ENCODE measurements around the gene CELA3A.
"Not testable (repeated sequence)": the region's sequence is repeated elsewhere in the genome, so short reads cannot be mapped to it uniquely, and the experiment has no call there.

CELA3A gene

GRCh38 chr1:22014575-22015206, 13.2 kb downstream of the CELA3A start:
- not testable (repeated sequence) for DNase-seq (ENCODE audit: low read depth in 2 of 3, low spot score in 1 of 3)

DNA sequence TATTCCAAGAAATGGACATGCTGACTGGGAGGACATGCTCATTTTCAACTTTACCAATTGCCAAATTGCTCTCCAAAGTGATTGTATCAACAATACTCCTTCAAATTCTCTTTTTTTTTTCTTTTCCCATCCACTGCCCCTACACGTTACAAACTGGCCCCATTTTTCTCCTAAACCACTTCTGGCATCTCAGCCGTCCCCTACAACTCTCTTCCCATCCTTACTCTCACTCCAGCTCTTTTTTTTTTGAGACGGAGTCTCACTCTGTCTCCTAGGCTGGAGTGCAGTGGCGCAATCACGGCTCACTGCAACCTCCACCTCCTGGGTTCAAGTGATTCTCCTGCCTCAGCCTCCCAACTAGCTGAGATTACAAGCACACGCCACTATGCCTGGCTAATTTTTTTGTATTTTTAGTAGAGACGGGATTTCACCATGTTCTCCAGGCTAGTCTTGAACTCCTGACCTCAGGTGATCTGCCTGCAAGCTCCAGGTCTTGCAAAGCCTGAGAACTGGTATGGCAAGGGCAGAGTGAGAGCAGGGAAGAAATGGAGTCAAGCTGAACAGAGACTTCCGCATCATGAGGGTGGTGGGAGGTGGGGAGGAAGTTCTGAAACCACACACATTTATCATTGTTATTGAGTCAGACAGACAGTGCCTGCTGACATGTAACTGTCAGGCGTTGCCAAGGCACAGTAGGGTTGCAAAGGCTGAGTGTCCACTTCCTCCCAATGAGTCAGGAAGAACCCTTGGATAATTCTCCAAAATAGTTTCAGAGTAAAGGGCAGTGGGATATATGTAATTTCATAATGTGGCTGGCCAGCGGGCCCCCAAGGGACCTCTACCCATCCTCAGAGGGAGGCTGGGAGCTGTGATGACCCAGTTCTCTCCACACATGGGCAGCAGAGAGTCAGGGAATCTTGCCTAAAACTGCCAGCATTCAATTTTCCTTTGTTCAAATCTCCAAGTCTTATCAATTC, 17.4 kb downstream of the CELA3A start:
- DNase-seq (ENCODE audit: low read depth in 2 of 3, low spot score in 1 of 3): peak; percentile 42 to 63 (median 55)

- no peak for DNase-seq (ENCODE audit: low read depth in 2 of 3, low spot score in 1 of 3)
Measured at GRCh38 chr1:22021061-22021460, 19.6 kb downstream of the CELA3A start.

DNA sequence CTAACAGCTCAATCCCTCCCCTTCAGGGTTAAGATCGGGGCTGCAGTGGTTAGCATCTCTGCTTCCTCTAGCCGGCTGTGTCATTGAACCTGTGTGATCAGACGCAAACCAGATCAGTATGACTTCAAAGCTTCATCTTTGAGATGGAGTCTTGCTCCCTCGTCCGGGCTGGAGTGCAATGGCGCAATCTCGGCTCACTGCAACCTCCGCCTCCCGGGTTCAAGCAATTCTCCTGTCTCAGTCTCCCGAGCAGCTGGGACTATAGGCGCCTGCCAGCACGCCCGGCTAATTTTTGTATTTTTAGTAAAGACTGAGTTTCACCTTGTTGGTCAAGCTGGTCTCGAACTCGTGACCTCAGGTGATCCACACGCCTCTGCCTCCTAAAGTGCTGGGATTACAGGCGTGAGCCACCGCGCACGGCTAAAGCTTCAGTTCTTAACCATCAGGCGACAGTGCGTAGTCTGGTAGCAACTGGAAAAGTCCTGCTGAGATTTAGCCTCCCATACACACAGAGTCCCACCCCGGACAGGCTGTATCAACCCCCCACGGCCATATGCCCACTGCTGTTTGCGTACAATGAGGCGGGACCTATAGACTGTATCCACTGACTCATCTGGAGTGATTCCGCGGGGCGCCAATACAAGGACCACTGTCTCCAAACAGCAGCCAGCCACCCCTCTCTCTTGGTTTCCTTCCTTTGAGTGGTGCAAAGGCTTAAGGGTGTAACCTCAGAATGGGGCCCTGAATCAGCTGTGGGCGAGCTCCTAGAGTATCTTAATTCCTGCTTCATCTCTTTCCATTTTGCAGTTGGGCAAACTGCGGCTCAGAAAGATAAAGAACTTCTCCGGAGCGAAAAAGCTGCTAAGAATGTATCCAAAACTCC, 23.3 kb downstream of the CELA3A start:
- DNase-seq (ENCODE audit: low read depth in 2 of 3, low spot score in 1 of 3): peak; percentile 57 to 66 (median 60)

- DNase-seq (ENCODE audit: low read depth in 2 of 3, low spot score in 1 of 3): peak; percentile 83 to 86 (median 85)
Measured at GRCh38 chr1:22025368-22026155, 24.1 kb downstream of the CELA3A start.

DNA sequence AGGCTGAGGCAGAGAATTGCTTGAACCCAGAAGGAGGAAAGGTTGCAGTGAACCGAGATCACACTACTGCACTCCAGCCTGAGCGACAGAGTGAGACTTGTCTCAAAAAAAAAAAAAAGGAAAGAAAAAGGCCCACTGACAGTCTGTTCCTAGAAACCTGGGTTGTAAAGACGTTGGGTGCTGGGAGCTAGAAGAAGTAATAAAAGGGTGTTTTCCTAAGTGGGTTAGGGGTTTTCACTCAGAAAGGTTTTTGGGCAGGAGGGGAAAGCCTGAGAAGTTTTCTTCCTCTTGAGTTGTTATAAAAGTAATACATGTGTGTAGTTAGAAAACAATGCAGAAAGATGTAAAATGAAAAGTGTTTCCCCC, 25.4 kb downstream of the CELA3A start:
- no peak for DNase-seq (ENCODE audit: low read depth in 2 of 3, low spot score in 1 of 3)

DNA sequence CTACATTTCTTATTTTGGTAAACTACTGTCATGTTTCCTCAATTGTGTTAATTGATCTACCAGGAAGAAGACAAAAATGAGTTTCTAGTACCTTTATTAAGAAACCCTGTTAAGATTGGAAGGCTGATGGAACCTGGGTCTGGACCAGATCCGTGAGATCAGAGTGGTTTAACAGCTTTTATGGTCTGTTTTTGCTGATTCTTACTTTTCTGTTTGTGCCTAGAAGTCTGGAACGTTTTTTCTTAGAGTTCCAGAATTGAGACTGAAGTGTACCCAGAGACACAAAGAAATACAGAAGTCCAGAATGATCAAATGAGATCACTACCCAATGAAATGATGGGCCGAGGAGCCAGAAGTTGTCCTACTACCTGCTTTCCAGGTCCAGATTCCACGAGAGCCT, 28.6 kb downstream of the CELA3A start:
- DNase-seq (ENCODE audit: low read depth in 2 of 3, low spot score in 1 of 3): no peak

DNA sequence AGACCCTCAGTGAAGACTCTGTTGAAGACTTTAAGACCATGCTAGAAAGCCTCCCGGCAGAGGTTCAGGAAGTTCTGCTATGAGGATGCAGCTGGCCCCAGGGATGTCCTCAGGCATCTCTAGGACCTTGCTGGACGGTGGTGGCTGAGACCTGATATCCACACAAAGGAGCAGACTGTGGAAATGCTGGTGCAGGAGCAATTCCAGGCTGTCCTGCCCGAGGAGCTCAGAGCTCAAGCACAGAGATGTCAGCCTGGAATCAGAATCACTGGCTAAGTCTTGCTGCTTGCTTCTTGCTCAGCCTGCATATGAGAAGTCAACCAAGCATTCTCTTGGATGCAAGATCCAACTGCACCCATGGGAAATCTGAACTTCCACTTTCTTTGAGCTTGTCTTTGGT, 29.0 kb downstream of the CELA3A start:
- no peak for DNase-seq (ENCODE audit: low read depth in 2 of 3, low spot score in 1 of 3)

DNA sequence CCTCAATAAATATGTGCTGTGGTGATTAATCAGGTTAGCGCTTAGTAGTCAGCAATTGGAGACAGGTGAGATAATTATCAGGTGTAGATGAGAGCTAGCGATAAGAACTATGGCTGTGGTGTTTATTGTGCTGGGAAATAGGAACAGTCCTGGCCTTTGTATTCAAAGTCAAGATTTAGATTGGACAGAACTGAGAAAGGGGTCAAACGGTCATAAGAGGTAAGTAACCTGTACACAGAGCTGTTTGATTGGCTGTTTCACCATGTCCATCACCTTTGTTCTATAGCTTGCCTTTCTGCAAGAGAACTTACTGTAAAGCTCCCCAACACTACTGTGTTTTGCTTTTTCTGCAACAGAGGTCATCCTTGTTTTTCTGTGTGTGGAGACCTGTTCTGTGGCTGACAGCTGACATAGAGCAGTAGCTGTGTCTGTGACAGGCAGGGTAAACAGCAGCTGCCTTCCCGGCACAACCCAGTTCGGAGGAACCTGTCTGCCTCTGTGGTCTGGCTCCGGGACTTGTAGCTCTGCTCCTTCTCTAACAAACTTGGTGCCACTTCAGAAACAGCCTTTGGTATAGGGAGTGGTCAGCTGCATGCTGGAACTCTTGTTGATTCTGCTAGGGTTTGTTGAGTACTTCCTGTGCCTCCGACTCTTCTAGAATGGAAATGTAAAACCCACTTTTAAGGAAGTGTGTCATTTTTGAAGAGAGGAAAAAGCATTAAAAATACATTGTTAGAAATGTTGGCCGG, 29.9 kb downstream of the CELA3A start:
- DNase-seq (ENCODE audit: low read depth in 2 of 3, low spot score in 1 of 3): no peak

GRCh38 chr1:22034834-22035233, 33.4 kb downstream of the CELA3A start:
- not testable (repeated sequence) for DNase-seq (ENCODE audit: low read depth in 2 of 3, low spot score in 1 of 3)

DNA sequence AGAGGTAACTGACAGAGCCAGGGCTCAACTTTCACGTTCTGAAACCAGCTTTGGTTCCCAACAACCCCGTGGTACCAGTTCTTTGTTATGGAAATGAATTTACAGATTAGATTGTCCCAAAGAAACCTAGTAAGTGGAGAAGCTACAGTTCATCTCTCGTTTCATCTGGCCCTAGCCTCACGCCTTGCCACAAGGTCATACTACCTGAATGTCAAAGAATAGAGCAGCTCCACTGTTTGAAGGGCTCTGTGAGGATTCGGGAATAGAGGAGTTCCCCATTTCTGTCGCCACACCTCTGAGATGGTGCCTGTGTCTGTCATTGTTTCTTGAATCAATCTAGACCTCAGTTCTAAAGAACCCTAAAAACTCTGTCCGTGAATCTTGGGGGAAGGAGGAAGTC, 36.1 kb downstream of the CELA3A start:
- no peak for DNase-seq (ENCODE audit: low read depth in 2 of 3, low spot score in 1 of 3)

DNA sequence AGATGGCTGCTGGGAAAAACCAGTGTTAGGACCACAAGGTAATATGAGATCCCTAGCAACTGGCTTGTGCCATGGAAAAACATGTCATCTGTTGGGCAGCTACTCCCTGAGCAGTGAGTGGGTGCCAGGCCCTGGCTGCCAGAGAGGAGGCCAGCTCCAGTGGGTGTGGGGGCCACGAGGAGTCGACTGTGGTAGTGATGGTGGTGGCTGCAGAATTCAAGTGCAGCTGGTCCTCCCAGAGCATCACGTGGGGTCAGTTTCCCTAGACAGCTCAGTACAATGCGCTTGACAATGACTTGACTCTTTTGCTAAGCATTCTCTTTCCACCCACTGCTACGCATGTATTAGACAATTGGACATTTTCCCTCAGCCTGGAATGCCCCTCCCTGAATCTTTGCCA, 36.6 kb downstream of the CELA3A start:
- DNase-seq (ENCODE audit: low read depth in 2 of 3, low spot score in 1 of 3): no peak

DNA sequence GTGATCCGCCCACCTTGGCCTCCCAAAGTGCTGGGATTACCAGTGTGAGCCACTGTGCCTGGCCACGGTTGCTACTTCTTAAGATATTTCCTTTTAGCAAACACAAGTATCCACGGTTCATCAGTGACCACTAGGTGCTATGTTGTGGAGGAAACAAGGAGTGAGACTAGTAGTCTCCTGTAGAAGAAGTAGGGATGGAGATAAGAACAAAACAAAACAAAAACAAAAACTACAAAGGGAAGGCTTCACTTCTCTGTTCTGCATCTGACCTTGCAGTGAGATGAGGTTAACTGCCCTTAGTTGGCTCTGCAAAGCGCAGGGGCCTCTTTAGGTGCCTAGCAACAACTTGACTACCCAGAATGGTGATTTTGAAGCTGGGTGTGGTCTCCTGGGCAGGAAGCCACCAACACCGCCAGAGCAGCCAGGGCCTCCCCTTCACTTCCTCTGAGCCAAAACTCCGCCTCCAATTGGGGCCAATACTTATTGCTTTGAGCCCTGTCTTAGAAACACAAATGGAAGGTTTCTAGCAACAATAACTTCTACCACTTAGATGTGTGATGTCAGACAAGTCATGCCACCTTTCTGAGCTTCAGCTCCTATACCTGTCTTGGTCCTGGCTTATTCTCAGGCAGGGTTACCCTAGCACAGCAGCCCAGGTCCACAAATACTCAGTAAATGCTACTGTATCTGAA, 38.3 kb downstream of the CELA3A start:
- peak; percentile 77 to 83 (median 79) for DNase-seq (ENCODE audit: low read depth in 2 of 3, low spot score in 1 of 3)

DNA sequence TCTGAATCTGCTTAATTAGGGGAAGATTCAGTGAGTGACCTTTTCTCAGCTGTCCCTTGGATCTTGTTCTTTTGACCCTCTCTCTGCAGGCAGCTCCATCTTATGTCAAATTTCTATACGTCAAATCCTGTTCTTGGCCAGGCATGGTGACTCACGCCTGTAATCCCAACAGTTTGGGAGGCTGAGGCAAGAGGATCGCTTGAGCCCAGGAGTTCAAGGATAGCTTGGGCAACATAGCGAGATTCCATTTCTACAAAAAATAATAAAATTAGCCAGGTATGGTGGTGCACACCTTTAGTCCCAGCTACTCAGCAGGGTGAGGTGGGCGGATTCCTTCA, 38.8 kb downstream of the CELA3A start:
- DNase-seq (ENCODE audit: low read depth in 2 of 3, low spot score in 1 of 3): no peak

DNA sequence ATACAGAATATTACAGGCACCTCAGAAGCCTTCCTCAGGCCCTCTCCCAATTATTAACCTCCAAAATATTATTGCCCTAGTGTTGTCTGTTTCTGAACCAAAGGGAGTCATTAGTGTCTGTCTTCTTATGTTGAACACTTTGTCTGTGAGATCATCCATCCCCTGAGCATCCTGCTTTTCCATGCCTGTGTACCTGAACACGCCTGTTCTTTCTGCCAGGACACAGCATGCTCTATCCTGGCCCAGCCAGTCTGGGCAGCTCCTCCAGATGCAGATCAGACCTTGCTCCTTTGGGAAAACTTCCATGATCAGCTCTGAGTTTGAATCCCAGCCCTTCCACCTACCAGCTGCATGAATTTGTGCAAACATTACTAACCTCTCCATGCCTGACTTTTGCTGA, 40.0 kb downstream of the CELA3A start:
- DNase-seq (ENCODE audit: low read depth in 2 of 3, low spot score in 1 of 3): no peak

GRCh38 chr1:22043198-22043769, 41.8 kb downstream of the CELA3A start:
- no peak for DNase-seq (ENCODE audit: low read depth in 2 of 3, low spot score in 1 of 3)

GRCh38 chr1:22044690-22045420, 43.4 kb downstream of the CELA3A start:
- DNase-seq (ENCODE audit: low read depth in 2 of 3, low spot score in 1 of 3): no peak

DNA sequence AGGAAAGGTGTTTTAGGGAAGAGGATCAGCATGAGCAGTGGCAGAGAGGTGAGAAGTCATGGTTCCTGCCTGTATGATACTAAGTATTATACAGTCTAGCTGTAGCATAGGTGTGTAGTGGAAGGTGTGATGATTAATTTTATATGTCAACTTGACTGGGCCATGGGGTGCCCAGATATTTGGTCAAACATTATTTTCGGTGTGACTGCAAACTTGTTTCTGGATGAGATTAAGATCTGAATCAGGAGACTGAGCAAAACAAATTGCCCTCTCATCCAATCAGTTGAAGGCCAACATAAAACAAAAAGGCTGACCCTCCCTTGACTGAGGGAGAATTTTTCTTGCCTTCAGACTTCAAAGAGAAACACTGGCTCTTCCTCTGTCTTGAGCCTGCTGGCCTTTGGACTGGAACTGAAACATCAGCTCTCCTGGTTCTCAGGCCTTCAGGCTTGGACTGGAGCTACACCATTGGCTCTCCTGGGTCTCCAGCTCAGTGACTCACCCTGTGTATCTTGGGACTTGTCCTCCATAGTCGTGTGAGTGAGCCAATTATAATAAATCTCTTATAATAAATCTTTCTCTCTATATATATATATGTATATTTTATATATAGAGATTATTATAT, 44.3 kb downstream of the CELA3A start:
- DNase-seq (ENCODE audit: low read depth in 2 of 3, low spot score in 1 of 3): no peak

All from stimulated activated CD4-positive, alpha-beta T cell treated with anti-CD3 and anti-CD28 coated beads, Interleukin-12 subunit alpha, Interleukin-12 subunit beta, amount 100 ng/mL, for 48 hours (primary cell).